AG04450 (cell line): ENCODE results near the gene GRK2. TPM values are rescaled to one million over a fixed set of nuclear protein-coding genes. Genes with fewer than 3 reads are reported as not detected.

Experiments
- CTCF ChIA-PET: fragments of 300-600, 350-600 bp; formaldehyde crosslinking; extraction: SDS; loops from one replicate; lab custom pipeline; 2022; ENCODE audit warnings: antibody characterized with exemption, inconsistent platforms; lab: Charles Lee
- POLR2A ChIA-PET: fragments of 350-600 bp; formaldehyde crosslinking; extraction: SDS; loops from one replicate; lab custom pipeline; 2021; ENCODE audit warnings: antibody characterized with exemption, inconsistent platforms; lab: Yijun Ruan, JAX
- DNase-seq: peaks from one replicate; pipeline ENCODE4 v3.0.0-alpha.2; 2011; ENCODE audit warnings: low read depth, low spot score
- H3K27ac ChIP-seq: one replicate; pipeline ENCODE4 v1.5.1; 2012; ENCODE audit warnings: low read depth, low read length, control low read depth
- H3K27me3 ChIP-seq: one replicate; pipeline ENCODE4 v1.6.0; 2012; ENCODE audit warnings: low read length; ENCODE audit not compliant: control insufficient read depth, insufficient read depth
- H3K4me3 ChIP-seq: 2 replicates; pipeline ENCODE4 v1.5.1; 2011; ENCODE audit warnings: mild to moderate bottlenecking, low read depth, low read length, control low read depth
- H3K9me3 ChIP-seq: 2 replicates; pipeline ENCODE4 v1.5.1; 2012; ENCODE audit warnings: low read length; ENCODE audit not compliant: control insufficient read depth, insufficient read depth
- CTCF ChIP-seq: IDR thresholded peaks from 2 replicates; pipeline ENCODE4 v1.5.1; 2011; ENCODE audit warnings: low read depth, low read length, control low read depth, inconsistent platforms
- polyA plus RNA-seq: library from polyadenylated mRNA; depleted of rRNA; stranded (reverse); fragments of >200 nt; gene quantifications from 2 replicates; pipeline ENCODE4 v1.2.3, GENCODE V29; 2011

GRK2 gene
- polyA plus RNA-seq, 1 experiment = 17.3 TPM

DNA sequence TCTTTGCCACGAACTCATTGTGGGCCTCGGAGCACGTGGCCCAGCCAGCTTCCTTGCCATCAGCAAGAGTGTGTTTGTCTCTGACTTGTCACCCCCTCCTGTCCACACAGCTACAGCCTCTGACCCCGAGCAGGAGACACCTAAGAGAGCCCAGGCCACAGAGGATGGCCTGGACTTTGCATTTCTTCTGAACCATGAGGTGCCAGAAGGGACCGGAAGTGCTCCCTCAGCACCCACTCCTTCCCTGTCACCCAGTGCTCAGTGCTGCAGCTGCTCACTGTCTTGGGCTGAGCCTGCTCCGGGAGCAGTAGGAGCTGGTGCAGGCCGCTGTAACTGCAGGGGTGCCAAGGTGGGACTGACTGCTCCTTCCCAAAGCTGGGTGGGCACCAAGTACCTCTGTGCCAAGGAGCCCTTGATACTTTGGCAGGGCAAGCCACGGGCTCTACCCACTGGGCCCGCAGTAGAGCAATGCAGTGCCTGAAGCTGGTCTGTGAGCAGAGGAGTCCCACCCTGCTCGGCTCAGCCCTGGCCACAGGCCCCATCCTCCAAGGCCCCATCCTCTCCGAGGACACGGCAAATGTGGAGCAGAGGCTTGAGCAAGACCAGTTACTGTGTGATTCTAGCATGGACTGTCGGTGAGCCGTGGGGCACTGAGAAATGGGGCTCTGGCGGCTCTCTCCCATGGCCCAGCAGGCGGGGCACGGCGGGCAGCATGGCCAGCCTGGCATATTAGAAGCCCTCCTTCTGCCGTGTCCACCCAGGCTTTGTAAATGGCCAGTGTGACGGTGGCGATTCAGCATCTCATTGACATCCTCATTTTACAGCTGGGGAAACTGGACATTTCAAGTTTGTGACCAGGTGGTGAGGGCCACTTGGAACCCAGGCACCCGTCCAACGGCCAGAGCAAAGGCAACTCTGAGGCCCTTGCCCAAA is 6.3 kb downstream of the GRK2 start:
- no peak for DNase-seq
- TF ChIP-seq CTCF = no peak
- H3K27ac ChIP-seq = no peak overlapping the region
- no peak overlapping the region for H3K4me3 ChIP-seq
- ChIA-PET CTCF (interaction anchor here (1.7 to 4.3 kb wide), 3 partner anchors 10 to 78 kb away, joined by 6 to 12 read pairs (median 10); no protein-coding TSS in a partner anchor), POLR2A (interaction anchor here (0.5 kb wide), 1 partner anchor 101 kb away, joined by 4 read pairs; the partner anchor contains the start of gene CLCF1)
- no peaks in the 10 kb centered on the region for H3K9me3 ChIP-seq
- H3K27me3 ChIP-seq = no peaks in the 10 kb centered on the region

- H3K27ac ChIP-seq = no peak overlapping the region
- no peak for DNase-seq
- CTCF ChIA-PET = interaction anchor here (1.9 kb wide), 1 partner anchor 77 kb away, joined by 6 read pairs; no protein-coding TSS in a partner anchor
- no peak overlapping the region for H3K4me3 ChIP-seq
- POLR2A ChIA-PET = no interaction called here
- no peak for TF ChIP-seq CTCF
- H3K9me3 ChIP-seq = no peaks in the 10 kb centered on the region
- no peaks in the 10 kb centered on the region for H3K27me3 ChIP-seq
Measured at GRCh38 chr11:67273260-67273990, 7.2 kb downstream of the GRK2 start.

DNA sequence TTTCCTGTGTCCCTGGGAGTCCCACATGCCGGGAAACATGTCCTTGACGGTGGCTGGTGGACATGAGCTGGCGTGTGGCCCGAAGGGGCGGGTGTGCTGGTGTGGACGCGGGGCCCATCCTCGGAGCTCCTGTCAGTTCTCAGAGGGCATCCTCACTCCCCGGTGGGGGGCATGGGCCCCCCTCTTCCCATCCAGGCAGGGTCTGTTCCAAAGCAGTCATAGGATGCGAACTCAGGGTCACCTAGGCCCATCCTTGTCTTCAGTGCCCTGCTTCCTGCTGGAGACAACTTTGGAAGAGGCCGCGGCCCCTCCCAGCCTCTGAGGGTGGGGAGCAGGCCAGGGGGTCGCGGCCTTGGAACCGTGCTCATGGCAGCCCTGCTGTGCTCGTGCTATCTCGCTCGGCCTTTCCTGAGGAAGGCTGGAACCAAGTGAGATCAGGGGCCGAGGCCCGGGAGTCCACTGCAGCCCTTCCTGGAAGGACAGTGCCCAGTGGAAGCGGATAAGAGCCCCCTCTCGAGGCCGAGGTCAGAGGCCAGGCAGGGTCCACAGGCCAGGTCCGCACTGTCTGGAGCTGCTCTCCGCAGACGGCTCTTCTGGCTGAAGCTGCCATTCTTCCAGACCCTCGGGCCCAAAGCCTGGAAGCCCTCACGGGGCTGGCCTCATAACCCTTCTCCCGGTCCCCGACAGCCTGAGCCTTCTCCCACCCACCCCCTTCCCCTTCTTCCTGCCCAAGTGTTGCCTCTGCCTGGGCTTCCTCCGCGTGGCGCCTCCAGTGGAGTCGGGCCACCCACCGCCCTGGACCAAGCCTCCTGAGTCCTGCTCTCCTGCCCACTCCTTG is 8.7 kb downstream of the GRK2 start:
- POLR2A ChIA-PET = no interaction called here
- Histone ChIP-seq H3K27me3 (no peaks in the 10 kb centered on the region), H3K27ac (no peak overlapping the region), H3K4me3 (no peak overlapping the region), H3K9me3 (no peaks in the 10 kb centered on the region)
- TF ChIP-seq CTCF = no peak
- CTCF ChIA-PET = no interaction called here
- no peak for DNase-seq

- Histone ChIP-seq H3K4me3 (no peak overlapping the region), H3K9me3 (no peaks in the 10 kb centered on the region), H3K27me3 (no peaks in the 10 kb centered on the region), H3K27ac (no peak overlapping the region)
- no peak for DNase-seq
- TF ChIP-seq CTCF = no peak
- POLR2A ChIA-PET = no interaction called here
- CTCF ChIA-PET = no interaction called here
Measured at GRCh38 chr11:67275606-67276409, 9.5 kb downstream of the GRK2 start.
